Endothelial cell of umbilical vein (primary cell): ENCODE data around the gene GPLD1. TPM values are rescaled to one million over a fixed set of nuclear protein-coding genes. Genes with fewer than 3 reads are reported as not detected.

Source experiments
- BruUV-seq: library from RNA; stranded (reverse); fragments of 400-500 nt; replicated peaks from 2 replicates; lab custom pipeline; 2021; lab: Mats Ljungman, UMichigan
- CTCF ChIA-PET: fragments of 300-600, 350-600 bp; sonication (Branson Sonifier 250); formaldehyde crosslinking; loops from one replicate; lab custom pipeline; 2021; ENCODE audit warnings: antibody characterized with exemption, inconsistent platforms; lab: Charles Lee
- POLR2A ChIA-PET: fragments of 300-600, 350-600 bp; sonication (Branson Sonifier 250); formaldehyde crosslinking; loops from one replicate; lab custom pipeline; 2021; ENCODE audit warnings: antibody characterized with exemption, inconsistent platforms; lab: Charles Lee
- DNase-seq: peaks from one replicate; pipeline ENCODE4 v3.0.0-alpha.2; 2011; ENCODE audit warnings: low read depth, low spot score
- FAIRE-seq: peaks from 2 replicates; lab custom pipeline; 2011; peaks lifted over from hg19 to GRCh38; lab: Jason Lieb, UNC
- H2AFZ ChIP-seq: 2 replicates; pipeline ENCODE4 v1.6.0; 2012; ENCODE audit warnings: low read depth, low read length, control low read depth, inconsistent platforms
- H3K27ac ChIP-seq: 2 replicates; pipeline ENCODE4 v1.5.1; 2011; ENCODE audit warnings: low read depth, mild to moderate bottlenecking, control low read depth, low read length, moderate library complexity; ENCODE audit not compliant: insufficient read depth
- H3K27me3 ChIP-seq, 2 experiments: 2 replicates each; pipeline versions ENCODE4 v1.6.0 to v1.6.1; 2011; ENCODE audit warnings: low read length in 2 of 2, mixed read lengths in 1 of 2; ENCODE audit not compliant: control insufficient read depth in 2 of 2, insufficient read depth in 2 of 2
- H3K36me3 ChIP-seq, 2 experiments: 2 replicates in 1 of 2; 3 replicates in 1 of 2; pipeline ENCODE4 v1.5.1; 2011; ENCODE audit warnings: low read length in 2 of 2, mild to moderate bottlenecking in 1 of 2, moderate library complexity in 1 of 2; ENCODE audit not compliant: control insufficient read depth in 2 of 2, insufficient read depth in 2 of 2; ENCODE audit errors: extremely low read depth in 1 of 2
- H3K4me1 ChIP-seq: 3 replicates; pipeline ENCODE4 v1.5.1; 2011; ENCODE audit warnings: mild to moderate bottlenecking, low read length; ENCODE audit not compliant: control insufficient read depth, insufficient read depth; ENCODE audit errors: extremely low read depth
- H3K4me2 ChIP-seq: 2 replicates; pipeline ENCODE4 v1.6.1; 2011; ENCODE audit warnings: low read length, control low read depth, mixed read lengths; ENCODE audit not compliant: insufficient read depth
- H3K4me3 ChIP-seq, 3 experiments: fragments of 200-600 bp in 1 of 3; sonication (generic), shearing (Covaris generic) in 1 of 3; replicated peaks in 1 of 3; 2 replicates each; pipeline ENCODE4 v1.5.1; 2011 to 2016; ENCODE audit warnings: control low read depth in 3 of 3, low read length in 3 of 3, mild to moderate bottlenecking in 2 of 3, inconsistent platforms in 1 of 3, low read depth in 1 of 3, moderate library complexity in 1 of 3; ENCODE audit not compliant: insufficient read depth in 1 of 3
- H3K79me2 ChIP-seq: 2 replicates; pipeline ENCODE4 v1.6.0; 2012; ENCODE audit warnings: low read length, inconsistent platforms; ENCODE audit not compliant: control insufficient read depth, insufficient read depth
- H3K9ac ChIP-seq: replicated peaks from 2 replicates; pipeline ENCODE3; 2011; ENCODE audit warnings: low read length, control low read depth; ENCODE audit not compliant: insufficient read depth; ENCODE audit errors: extremely low read depth
- H3K9me1 ChIP-seq: replicated peaks from 3 replicates; pipeline ENCODE4 v1.6.0; 2011; ENCODE audit warnings: mild to moderate bottlenecking, low read length; ENCODE audit not compliant: control insufficient read depth, insufficient read depth; ENCODE audit errors: extremely low read depth
- H3K9me3 ChIP-seq: replicated peaks from 2 replicates; pipeline ENCODE4 v1.5.1; 2012; ENCODE audit warnings: low read length, inconsistent platforms; ENCODE audit not compliant: control insufficient read depth, insufficient read depth
- H4K20me1 ChIP-seq: replicated peaks from 2 replicates; pipeline ENCODE3; 2011; ENCODE audit warnings: mild to moderate bottlenecking, low read length; ENCODE audit not compliant: control insufficient read depth, insufficient read depth; ENCODE audit errors: extremely low read depth
- EZH2 ChIP-seq: IDR thresholded peaks from 2 replicates; pipeline ENCODE4 v1.6.1; 2012; ENCODE audit warnings: borderline replicate concordance, low read depth, mild to moderate bottlenecking, moderate library complexity, low read length, inconsistent platforms; ENCODE audit not compliant: severe bottlenecking
- FOS ChIP-seq: IDR thresholded peaks from 2 replicates; pipeline ENCODE4 v1.6.1; 2011; ENCODE audit warnings: mild to moderate bottlenecking, low read length, moderate library complexity, borderline replicate concordance; ENCODE audit not compliant: insufficient read depth
- GATA2 ChIP-seq: IDR thresholded peaks from 2 replicates; pipeline ENCODE4 v1.7.0; 2011; ENCODE audit warnings: low read depth, mild to moderate bottlenecking, moderate library complexity, mixed read lengths, low read length; ENCODE audit not compliant: insufficient read length, insufficient read depth
- JUN ChIP-seq: IDR thresholded peaks from 2 replicates; pipeline ENCODE4 v1.6.1; 2011; ENCODE audit warnings: borderline replicate concordance, low read depth; ENCODE audit not compliant: insufficient read length, insufficient read depth
- MYC ChIP-seq: IDR thresholded peaks from one replicate; pipeline ENCODE4 v1.6.1; 2011; ENCODE audit warnings: mild to moderate bottlenecking, low read depth, low read length
- POLR2A ChIP-seq: IDR thresholded peaks from 2 replicates; pipeline ENCODE4 v1.6.1; 2012; ENCODE audit warnings: low read depth, mild to moderate bottlenecking, control low read depth, low read length
- POLR2AphosphoS5 ChIP-seq: IDR thresholded peaks from 2 replicates; pipeline ENCODE4 v1.6.1; 2012; ENCODE audit warnings: low read depth, mild to moderate bottlenecking, control low read depth, low read length, moderate library complexity; ENCODE audit not compliant: insufficient read depth
- dilution Hi-C: fragments of 300-500 bp; cut with MboI; formaldehyde crosslinking; loops from one replicate; pipeline ENCODE4 v1.15.0; 2019; ENCODE audit warnings: low sequenced_read_pairs; ENCODE audit not compliant: extremely low pct_ligation_motif_present
- intact Hi-C: fragments of 100-400 bp; cut with micrococcal nuclease; formaldehyde crosslinking; loops from one replicate; pipeline ENCODE4 v1.10.0; 2022
- polyA plus RNA-seq, 4 experiments: library from polyadenylated mRNA; depleted of rRNA in 3 of 4; stranded (reverse) in 3 of 4; unstranded in 1 of 4; fragments of >200 nt; gene quantifications; 2 replicates each; pipeline versions ENCODE4 v1.2.1 to v1.2.3, GENCODE V29; 2011 to 2012; ENCODE audit warnings: missing spikeins in 1 of 4
- total RNA-seq: library from RNA; stranded (reverse); gene quantifications from 2 replicates; pipeline ENCODE4 v1.2.3, GENCODE V29; 2021
- TF ChIP-seq, protein P1 (sequence below): IDR thresholded peaks from 2 replicates; pipeline ENCODE4 v1.6.1; 2011; ENCODE audit not compliant: insufficient read depth, insufficient read length
- TF ChIP-seq, protein P2 (sequence below), 2 donors: IDR thresholded peaks; 1 replicate in 1 of 2; 2 replicates in 1 of 2; pipeline ENCODE4 v1.5.1; 2011; ENCODE audit warnings: low read length in 2 of 2, mild to moderate bottlenecking in 2 of 2, moderate library complexity in 2 of 2, control low read depth in 1 of 2, inconsistent platforms in 1 of 2, low read depth in 1 of 2; ENCODE audit not compliant: insufficient read depth in 1 of 2; ENCODE audit errors: extremely low read depth in 1 of 2

The GPLD1 gene
- total and polyA plus RNA-seq, 2 donors (not counting 3 experiments of a cell fraction or from before 2014, with no cell fraction given) = 0.03 to 0.53 TPM

DNA sequence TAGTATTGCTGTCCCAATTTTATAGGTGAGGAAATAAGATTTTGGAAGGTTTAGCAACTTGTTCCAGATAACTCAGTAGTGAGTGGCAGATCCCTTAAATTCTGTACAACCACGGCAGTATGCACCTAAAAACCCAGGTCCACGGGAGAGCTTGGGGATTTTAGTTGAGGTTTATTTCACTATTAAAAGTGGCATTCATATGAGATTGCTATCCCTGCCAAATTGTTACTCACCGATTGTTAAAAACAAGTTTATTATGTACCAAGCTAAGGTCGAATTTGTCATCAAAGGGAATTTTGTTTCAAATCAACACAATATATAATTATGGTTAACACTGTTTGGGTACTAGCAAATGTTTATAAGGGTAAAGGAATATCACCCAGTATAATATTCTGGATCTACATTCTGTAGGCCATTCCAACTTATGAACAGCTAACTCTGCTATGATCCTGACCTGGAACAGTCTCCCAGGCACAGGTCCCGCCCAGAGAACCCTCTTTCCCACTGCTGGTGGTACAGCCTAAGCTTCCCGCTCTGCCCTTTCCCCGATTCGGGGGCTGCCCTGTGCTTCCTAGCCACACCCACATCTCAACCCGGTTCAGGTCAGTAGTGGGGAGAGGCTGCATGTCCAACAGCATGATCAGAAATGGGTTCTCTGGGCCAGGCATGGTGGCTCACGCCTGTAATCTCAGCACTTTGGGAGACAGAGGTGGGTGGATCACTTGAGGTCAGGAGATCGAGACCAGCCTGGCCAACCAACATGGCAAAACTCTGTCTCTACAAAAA lies 24.9 kb downstream of the GPLD1 start:
- H3K4me1 ChIP-seq = no peaks in the 10 kb centered on the region
- no peaks in the 10 kb centered on the region for H3K79me2 ChIP-seq
- intact Hi-C loops (no loop called here), dilution Hi-C loops (no loop called here)
- no peak overlapping the region for H3K4me2 ChIP-seq
- H2AFZ ChIP-seq = no peak overlapping the region
- H3K9me3 ChIP-seq = no peaks in the 10 kb centered on the region
- no peaks in the 10 kb centered on the region for H4K20me1 ChIP-seq
- no peak overlapping the region for H3K9ac ChIP-seq
- no peak for DNase-seq
- no peaks in the 10 kb centered on the region for H3K27me3 ChIP-seq
- H3K9me1 ChIP-seq = no peaks in the 10 kb centered on the region
- ChIA-PET CTCF (interaction anchor here (1.4 kb wide), 1 partner anchor 31 kb away, joined by 3 read pairs; the partner anchor contains the start of gene ALDH5A1), POLR2A (no interaction called here)
- no TSS peak for BruUV-seq
- no peak overlapping the region for H3K27ac ChIP-seq
- FAIRE-seq = no peak
- H3K36me3 ChIP-seq = no peaks in the 10 kb centered on the region
- TF ChIP-seq POLR2A (no peak), POLR2AphosphoS5 (no peak), FOS (no peak), MYC (no peak), EZH2 (no peak), GATA2 (no peak), JUN (no peak)
- TF ChIP-seq, protein P1, sequence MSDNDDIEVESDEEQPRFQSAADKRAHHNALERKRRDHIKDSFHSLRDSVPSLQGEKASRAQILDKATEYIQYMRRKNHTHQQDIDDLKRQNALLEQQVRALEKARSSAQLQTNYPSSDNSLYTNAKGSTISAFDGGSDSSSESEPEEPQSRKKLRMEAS = no peak
- TF ChIP-seq, protein P2, sequence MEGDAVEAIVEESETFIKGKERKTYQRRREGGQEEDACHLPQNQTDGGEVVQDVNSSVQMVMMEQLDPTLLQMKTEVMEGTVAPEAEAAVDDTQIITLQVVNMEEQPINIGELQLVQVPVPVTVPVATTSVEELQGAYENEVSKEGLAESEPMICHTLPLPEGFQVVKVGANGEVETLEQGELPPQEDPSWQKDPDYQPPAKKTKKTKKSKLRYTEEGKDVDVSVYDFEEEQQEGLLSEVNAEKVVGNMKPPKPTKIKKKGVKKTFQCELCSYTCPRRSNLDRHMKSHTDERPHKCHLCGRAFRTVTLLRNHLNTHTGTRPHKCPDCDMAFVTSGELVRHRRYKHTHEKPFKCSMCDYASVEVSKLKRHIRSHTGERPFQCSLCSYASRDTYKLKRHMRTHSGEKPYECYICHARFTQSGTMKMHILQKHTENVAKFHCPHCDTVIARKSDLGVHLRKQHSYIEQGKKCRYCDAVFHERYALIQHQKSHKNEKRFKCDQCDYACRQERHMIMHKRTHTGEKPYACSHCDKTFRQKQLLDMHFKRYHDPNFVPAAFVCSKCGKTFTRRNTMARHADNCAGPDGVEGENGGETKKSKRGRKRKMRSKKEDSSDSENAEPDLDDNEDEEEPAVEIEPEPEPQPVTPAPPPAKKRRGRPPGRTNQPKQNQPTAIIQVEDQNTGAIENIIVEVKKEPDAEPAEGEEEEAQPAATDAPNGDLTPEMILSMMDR (IDR thresholded peaks at IDR 0.05; ENCODE audit: extremely low read depth in 1 of 2, insufficient read depth in 1 of 2, low read depth in 1 of 2, low read length in 2 of 2) = no peak
- no peak overlapping the region for H3K4me3 ChIP-seq
